ENCODE data around the gene OR51B6.

Gene OR51B6

DNA sequence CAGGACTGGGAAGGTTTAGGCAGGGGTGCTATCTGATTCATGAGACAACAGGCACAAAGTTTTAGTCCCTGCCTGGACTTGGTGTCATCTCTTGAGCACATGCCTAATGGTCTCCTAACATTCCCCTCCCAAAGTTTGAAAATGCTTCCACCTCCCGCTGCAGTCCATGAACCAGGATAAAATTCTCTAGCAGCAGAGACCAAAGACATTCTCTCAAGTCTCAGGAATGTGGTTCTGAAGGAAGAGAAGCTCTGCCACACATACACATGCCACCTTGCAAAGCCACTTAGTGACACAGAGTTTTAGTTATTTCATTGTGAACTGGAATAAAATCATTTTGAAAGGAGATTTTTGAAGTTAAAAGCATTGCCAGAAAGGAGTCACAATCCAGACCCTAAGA is 15.5 kb downstream of the OR51B6 start:
- TF ChIP-seq CTCF (IDR thresholded peaks at IDR 0.05; ENCODE audit: borderline replicate concordance, insufficient read depth, low read depth, low read length): no peak
- no peak overlapping the region for H3K4me3 ChIP-seq (ENCODE audit: low read depth, low read length)

GRCh38 chr11:5367448-5368074 is 16.3 kb downstream of the OR51B6 start:
- TF ChIP-seq CTCF (IDR thresholded peaks at IDR 0.05; ENCODE audit: borderline replicate concordance, insufficient read depth, low read depth, low read length): no peak
- no peak overlapping the region for H3K4me3 ChIP-seq (ENCODE audit: low read depth, low read length)

- H3K4me3 ChIP-seq (ENCODE audit: low read depth, low read length): no peak overlapping the region
- no peak for TF ChIP-seq CTCF (IDR thresholded peaks at IDR 0.05; ENCODE audit: borderline replicate concordance, insufficient read depth, low read depth, low read length)
Observed at GRCh38 chr11:5368502-5369043, 17.3 kb downstream of the OR51B6 start.

DNA sequence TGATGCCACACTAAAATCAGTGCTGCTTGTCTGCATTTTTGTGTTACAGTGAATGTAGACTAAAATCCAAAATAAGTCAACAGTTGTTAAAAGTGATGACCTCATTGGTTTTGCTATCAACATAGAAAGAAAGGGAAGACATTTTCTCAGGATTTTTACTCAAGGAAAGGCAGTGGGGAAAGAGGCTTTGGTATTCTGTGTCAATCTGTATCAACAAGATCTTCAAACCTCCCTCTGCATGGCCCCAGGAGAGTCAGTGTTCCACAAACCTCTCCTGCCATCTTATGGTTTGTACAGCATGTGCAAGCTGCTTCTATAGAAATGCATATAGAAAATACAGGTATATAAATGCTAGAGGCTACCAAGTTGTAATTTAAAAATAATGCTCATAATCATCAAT is 18.5 kb downstream of the OR51B6 start:
- H3K4me3 ChIP-seq (ENCODE audit: low read depth, low read length): no peak overlapping the region
- no peak for TF ChIP-seq CTCF (IDR thresholded peaks at IDR 0.05; ENCODE audit: borderline replicate concordance, insufficient read depth, low read depth, low read length)

- TF ChIP-seq CTCF (IDR thresholded peaks at IDR 0.05; ENCODE audit: borderline replicate concordance, insufficient read depth, low read depth, low read length): peak; percentile 75
- no peak overlapping the region for H3K4me3 ChIP-seq (ENCODE audit: low read depth, low read length)
Observed at GRCh38 chr11:5380740-5381342, 29.5 kb downstream of the OR51B6 start.

DNA sequence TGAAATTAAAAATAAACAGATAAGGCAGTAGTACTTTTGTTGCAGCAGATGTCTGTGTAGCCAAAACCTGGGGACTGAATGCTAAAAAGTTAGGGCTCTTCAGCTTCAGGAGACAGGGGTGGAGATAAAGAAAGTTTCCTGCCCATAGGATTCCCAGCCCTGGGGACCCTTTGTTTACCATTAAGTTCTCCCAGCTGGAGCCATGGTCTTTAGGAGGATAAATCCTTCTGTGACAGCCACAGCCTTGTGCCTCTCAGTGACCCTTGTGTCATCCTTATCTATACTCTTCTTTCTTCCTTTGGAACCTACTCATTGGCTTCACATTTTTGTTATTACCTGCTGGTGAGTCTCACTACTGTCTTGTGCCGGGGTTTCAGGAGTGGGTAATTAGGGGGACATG is 32.3 kb downstream of the OR51B6 start, which contains the start of gene OR51M1:
Gene OR51M1 (plus strand): TSS at position 237 of the 400 bp plus-strand sequence. CDS start 5,587 bp downstream, outside the sequence.
- TF ChIP-seq CTCF (IDR thresholded peaks at IDR 0.05; ENCODE audit: borderline replicate concordance, insufficient read depth, low read depth, low read length): no peak
- no peak within 1 kb of the TSS for H3K4me3 ChIP-seq (ENCODE audit: low read depth, low read length)

- TF ChIP-seq CTCF (IDR thresholded peaks at IDR 0.05; ENCODE audit: borderline replicate concordance, insufficient read depth, low read depth, low read length): no peak
Observed at GRCh38 chr11:5384335-5384734, 33.0 kb downstream of the OR51B6 start.

More at GRCh38 chr11:5384335-5384734, 33.0 kb downstream of the OR51B6 start:
- H3K4me3 ChIP-seq (ENCODE audit: low read depth, low read length): no peak overlapping the region

All from GM12875 (cell line).